Measurements from ENCODE around the gene H3-3A.
A peak's percentile ranks its signal among the peaks of the same experiment; 100 is the strongest.

Gene H3-3A

GRCh38 chr1:226104671-226105121, 42.2 kb downstream of the H3-3A start:
- DNase-seq (ENCODE audit: low spot score) = no peak
- no peak overlapping the region for H3K27ac Mint-ChIP-seq
- H3K9me3 Mint-ChIP-seq = no peaks in the 10 kb centered on the region

GRCh38 chr1:226107471-226108460, 45.2 kb downstream of the H3-3A start:
- Mint-ChIP-seq H3K27ac (no peak overlapping the region), H3K9me3 (no peaks in the 10 kb centered on the region), H3K36me3 (ENCODE audit: low read depth) (no peaks in the 10 kb centered on the region), H3K4me3 (no peak overlapping the region), H3K4me1 (ENCODE audit: low read depth) (peaks cover 17% of the 10 kb centered on the region), H3K27me3 (ENCODE audit: low read depth) (no peaks in the 10 kb centered on the region)
- no peak for DNase-seq (ENCODE audit: low spot score)

More at GRCh38 chr1:226104671-226105121, 42.2 kb downstream of the H3-3A start:
- peaks cover 17% of the 10 kb centered on the region for H3K4me1 Mint-ChIP-seq (ENCODE audit: low read depth)
- H3K36me3 Mint-ChIP-seq (ENCODE audit: low read depth) = no peaks in the 10 kb centered on the region
- H3K4me3 Mint-ChIP-seq = no peak overlapping the region
- H3K27me3 Mint-ChIP-seq (ENCODE audit: low read depth) = peaks cover 4% of the 10 kb centered on the region

DNA sequence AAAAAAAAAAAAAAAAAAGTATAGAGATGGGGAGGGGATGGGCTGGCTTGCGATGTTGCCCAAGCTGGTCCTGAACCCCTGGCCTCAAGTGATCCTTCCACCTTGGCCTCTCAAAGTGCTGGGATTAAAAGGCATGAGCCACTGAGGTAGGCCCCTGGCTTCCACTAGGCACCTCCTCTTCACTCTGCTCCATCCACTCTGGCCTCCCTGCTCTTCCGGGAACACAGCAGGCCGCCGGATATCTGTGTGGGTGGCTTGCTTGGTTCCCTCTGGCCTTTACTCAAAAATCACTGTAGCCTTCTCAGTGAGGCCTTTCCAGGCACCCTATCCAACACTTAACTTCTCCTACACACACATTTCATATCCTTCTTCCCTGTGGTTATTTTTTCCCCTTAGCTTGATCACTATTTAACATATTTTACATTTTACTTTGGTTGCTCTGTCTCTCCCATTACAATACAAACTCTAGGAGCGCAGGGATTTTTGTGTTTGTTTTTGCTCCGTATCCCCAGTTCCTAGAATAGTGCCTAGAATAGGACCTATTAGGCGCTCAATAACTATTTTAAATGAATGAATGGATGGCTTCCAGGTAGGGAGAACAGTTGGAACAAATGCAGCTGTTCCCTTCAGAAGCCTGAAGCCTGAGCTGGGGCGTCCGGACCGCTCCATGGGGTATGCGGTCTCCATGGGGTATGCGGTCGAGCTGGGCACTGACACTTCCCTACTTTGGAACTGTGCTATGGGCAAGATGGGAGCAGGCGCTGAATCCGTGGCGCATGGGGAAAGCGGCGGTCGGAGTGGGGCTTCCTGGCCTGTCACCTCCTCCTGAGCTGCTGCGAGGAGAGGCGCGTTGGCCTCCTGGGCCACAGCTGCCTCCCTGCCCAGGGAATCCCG, 46.7 kb downstream of the H3-3A start:
- DNase-seq (ENCODE audit: low spot score) = no peak

DNA sequence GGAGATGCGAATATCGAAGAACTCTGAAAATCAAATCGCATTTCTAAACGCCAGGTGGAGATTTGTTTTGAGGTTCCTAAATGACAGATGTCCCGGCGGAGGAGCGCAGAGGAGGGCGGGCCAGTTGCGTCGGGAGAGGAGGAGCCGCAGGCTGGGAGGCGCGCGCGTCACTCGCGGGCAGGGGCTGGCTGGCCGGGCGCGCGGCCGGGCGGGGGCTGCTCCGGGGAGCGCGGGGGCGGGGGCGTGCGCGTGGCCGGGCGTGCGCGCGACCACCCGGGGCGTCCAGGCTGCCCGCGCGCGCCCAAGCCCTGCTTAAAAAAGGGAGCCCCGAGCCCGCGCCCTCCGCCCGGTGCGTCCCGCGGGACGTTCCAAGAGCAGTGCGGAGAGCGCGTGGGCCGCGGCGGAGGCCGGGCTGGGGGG, 47.3 kb downstream of the H3-3A start:
- DNase-seq (ENCODE audit: low spot score) = peak; percentile 85
- H3K36me3 Mint-ChIP-seq (ENCODE audit: low read depth) = no peaks in the 10 kb centered on the region
- peak overlapping the region; percentile 93 for H3K27ac Mint-ChIP-seq
- no peaks in the 10 kb centered on the region for H3K9me3 Mint-ChIP-seq
- H3K4me1 Mint-ChIP-seq (ENCODE audit: low read depth) = peaks cover 17% of the 10 kb centered on the region
- no peaks in the 10 kb centered on the region for H3K27me3 Mint-ChIP-seq (ENCODE audit: low read depth)
- H3K4me3 Mint-ChIP-seq = peak overlapping the region; percentile 92

More for the DNA sequence above, 46.7 kb downstream of the H3-3A start:
- Mint-ChIP-seq H3K4me1 (ENCODE audit: low read depth) (peaks cover 17% of the 10 kb centered on the region), H3K27me3 (ENCODE audit: low read depth) (no peaks in the 10 kb centered on the region), H3K9me3 (no peaks in the 10 kb centered on the region), H3K36me3 (ENCODE audit: low read depth) (no peaks in the 10 kb centered on the region), H3K27ac (peak overlapping the region; percentile 93), H3K4me3 (peak overlapping the region; percentile 92)

- H3K4me3 Mint-ChIP-seq = peak overlapping the region; percentile 71
- peaks cover 17% of the 10 kb centered on the region for H3K4me1 Mint-ChIP-seq (ENCODE audit: low read depth)
- peak overlapping the region; percentile 52 for H3K27ac Mint-ChIP-seq
- H3K27me3 Mint-ChIP-seq (ENCODE audit: low read depth) = no peaks in the 10 kb centered on the region
- peak; percentile 84 for DNase-seq (ENCODE audit: low spot score)
- no peaks in the 10 kb centered on the region for H3K36me3 Mint-ChIP-seq (ENCODE audit: low read depth)
- no peaks in the 10 kb centered on the region for H3K9me3 Mint-ChIP-seq
Observed at GRCh38 chr1:226110249-226111097, 48.0 kb downstream of the H3-3A start.

DNA sequence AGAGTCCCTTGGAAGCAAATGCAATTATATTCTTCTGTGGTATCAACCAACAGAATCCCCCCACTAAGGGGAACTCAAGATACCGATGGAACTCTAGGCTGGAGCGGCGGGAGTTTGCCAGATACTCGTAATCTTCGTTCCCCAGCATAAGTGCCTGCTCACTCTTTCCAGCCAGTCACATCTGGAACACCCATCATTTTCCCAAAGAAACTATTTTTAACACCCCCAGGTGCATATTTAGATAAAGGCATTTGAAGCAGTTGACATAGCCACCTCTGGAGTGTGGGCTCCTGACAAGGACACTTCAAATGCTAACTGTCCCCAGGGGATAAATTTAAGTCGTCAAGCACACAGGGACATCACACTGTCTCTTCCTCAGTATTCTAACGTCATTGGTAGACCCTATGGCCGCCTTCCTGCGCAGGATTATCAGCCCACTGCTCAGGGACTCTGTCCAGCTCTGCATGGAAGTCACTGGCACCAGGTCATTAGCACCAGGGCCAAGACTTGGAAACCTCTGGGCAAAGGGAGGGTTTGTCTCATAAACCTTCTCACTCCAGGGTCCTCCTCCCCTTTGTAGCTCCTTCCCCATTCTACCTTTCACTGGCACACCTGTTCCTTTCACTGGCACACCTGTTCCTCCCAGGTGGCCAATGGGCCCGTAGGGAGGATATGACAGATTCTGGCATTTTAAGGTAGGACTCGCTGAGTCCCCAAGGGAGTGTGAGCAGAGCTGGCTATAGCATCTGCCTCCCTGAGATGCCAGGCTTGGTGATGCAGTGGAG, 48.8 kb downstream of the H3-3A start:
- Mint-ChIP-seq H3K9me3 (no peaks in the 10 kb centered on the region), H3K4me3 (peak overlapping the region; percentile 71), H3K36me3 (ENCODE audit: low read depth) (no peaks in the 10 kb centered on the region), H3K27me3 (ENCODE audit: low read depth) (no peaks in the 10 kb centered on the region), H3K27ac (peak overlapping the region; percentile 59), H3K4me1 (ENCODE audit: low read depth) (peaks cover 17% of the 10 kb centered on the region)
- DNase-seq (ENCODE audit: low spot score) = no peak

- Mint-ChIP-seq H3K4me1 (ENCODE audit: low read depth) (peaks cover 17% of the 10 kb centered on the region), H3K27me3 (ENCODE audit: low read depth) (no peaks in the 10 kb centered on the region), H3K9me3 (no peaks in the 10 kb centered on the region), H3K36me3 (ENCODE audit: low read depth) (no peaks in the 10 kb centered on the region), H3K4me3 (no peak overlapping the region), H3K27ac (no peak overlapping the region)
- DNase-seq (ENCODE audit: low spot score) = no peak
Observed at GRCh38 chr1:226111883-226112261, 49.4 kb downstream of the H3-3A start.

DNA sequence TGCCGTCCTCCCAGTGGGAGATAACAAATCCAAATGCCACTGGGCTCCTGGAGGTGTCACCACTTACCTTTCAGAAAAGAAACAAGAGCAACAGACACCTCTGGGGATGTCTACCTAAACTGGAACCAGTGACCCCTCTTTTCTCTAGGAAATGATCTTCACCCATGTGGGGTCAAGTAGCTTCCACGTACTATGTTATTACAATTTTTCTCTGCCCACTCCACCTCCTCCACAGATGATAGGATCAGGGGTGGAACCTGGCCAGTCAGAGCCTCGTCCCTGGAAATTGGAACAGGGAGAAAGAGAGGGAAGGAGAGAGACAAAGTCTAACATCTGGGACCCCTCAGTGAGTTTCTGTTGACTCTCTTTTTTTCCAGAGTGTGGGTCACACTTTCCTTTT, 50.1 kb downstream of the H3-3A start:
- H3K4me1 Mint-ChIP-seq (ENCODE audit: low read depth) = peaks cover 17% of the 10 kb centered on the region
- H3K27ac Mint-ChIP-seq = peak overlapping the region; percentile 32
- H3K9me3 Mint-ChIP-seq = no peaks in the 10 kb centered on the region
- H3K36me3 Mint-ChIP-seq (ENCODE audit: low read depth) = no peaks in the 10 kb centered on the region
- DNase-seq (ENCODE audit: low spot score) = no peak
- H3K27me3 Mint-ChIP-seq (ENCODE audit: low read depth) = no peaks in the 10 kb centered on the region
- H3K4me3 Mint-ChIP-seq = peak overlapping the region; percentile 30

GRCh38 chr1:226116673-226117072, 54.2 kb downstream of the H3-3A start:
- peaks cover 8% of the 10 kb centered on the region for H3K4me1 Mint-ChIP-seq (ENCODE audit: low read depth)
- H3K4me3 Mint-ChIP-seq = no peak overlapping the region
- H3K36me3 Mint-ChIP-seq (ENCODE audit: low read depth) = no peaks in the 10 kb centered on the region
- H3K27ac Mint-ChIP-seq = no peak overlapping the region
- no peaks in the 10 kb centered on the region for H3K27me3 Mint-ChIP-seq (ENCODE audit: low read depth)
- DNase-seq (ENCODE audit: low spot score) = no peak
- H3K9me3 Mint-ChIP-seq = no peaks in the 10 kb centered on the region

DNA sequence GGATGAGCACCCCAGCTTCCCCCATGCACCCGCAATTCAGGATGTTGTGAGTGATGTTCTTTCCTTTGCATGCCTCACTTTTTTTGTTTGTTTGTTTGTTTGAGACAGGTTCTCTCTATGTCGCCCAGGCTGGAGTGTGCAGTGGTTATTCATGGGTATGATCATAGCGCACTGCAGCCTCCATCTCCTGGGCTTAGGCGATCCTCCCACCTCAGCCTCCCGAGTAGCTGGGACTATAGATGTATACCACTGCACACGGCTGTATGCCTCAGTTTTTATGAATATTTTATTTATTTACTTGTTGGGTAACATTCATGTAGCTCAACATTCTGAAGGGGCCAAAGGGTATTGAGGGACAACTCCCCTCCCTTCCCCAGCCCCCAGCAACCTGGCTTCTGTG, 54.8 kb downstream of the H3-3A start:
- Mint-ChIP-seq H3K27ac (no peak overlapping the region), H3K9me3 (no peaks in the 10 kb centered on the region), H3K4me1 (ENCODE audit: low read depth) (peaks cover 7% of the 10 kb centered on the region), H3K36me3 (ENCODE audit: low read depth) (no peaks in the 10 kb centered on the region), H3K27me3 (ENCODE audit: low read depth) (no peaks in the 10 kb centered on the region), H3K4me3 (no peak overlapping the region)
- DNase-seq (ENCODE audit: low spot score) = no peak

GRCh38 chr1:226118357-226118756, 55.8 kb downstream of the H3-3A start:
- Mint-ChIP-seq H3K27me3 (ENCODE audit: low read depth) (peaks cover 2% of the 10 kb centered on the region), H3K9me3 (no peaks in the 10 kb centered on the region), H3K36me3 (ENCODE audit: low read depth) (no peaks in the 10 kb centered on the region), H3K27ac (no peak overlapping the region), H3K4me1 (ENCODE audit: low read depth) (peaks cover 12% of the 10 kb centered on the region), H3K4me3 (no peak overlapping the region)
- no peak for DNase-seq (ENCODE audit: low spot score)

DNA sequence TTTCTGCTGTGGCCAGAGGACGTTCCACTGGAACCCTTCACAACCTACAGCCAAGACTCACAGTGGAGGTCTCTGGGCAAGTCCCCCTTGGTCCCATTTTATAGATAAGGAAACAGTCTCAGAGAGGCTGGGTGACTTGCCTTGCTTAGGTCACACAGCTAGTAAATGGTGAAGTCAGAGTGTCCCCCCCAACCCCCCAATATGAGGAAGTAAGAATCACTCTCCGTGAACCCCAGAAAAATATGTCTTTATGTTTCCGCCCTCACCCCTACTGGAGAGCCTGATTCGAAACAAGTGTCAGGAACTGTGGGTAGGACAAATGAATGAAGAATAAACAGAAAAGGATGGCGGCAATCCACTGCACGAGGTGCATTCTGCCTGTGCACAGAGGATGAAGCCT, 56.7 kb downstream of the H3-3A start:
- peaks cover 2% of the 10 kb centered on the region for H3K27me3 Mint-ChIP-seq (ENCODE audit: low read depth)
- peaks cover 18% of the 10 kb centered on the region for H3K4me1 Mint-ChIP-seq (ENCODE audit: low read depth)
- no peak overlapping the region for H3K4me3 Mint-ChIP-seq
- DNase-seq (ENCODE audit: low spot score) = no peak
- no peak overlapping the region for H3K27ac Mint-ChIP-seq
- H3K36me3 Mint-ChIP-seq (ENCODE audit: low read depth) = no peaks in the 10 kb centered on the region
- H3K9me3 Mint-ChIP-seq = no peaks in the 10 kb centered on the region

Data from T-helper 2 cell treated with Interferon-gamma antibody and Interleukin-4, amounts not matched to agents 5 μg/mL and 100 μg/mL, for 36 hours (primary cell).